ENCODE data around the gene EPHB1. TPM values are rescaled to one million over a fixed set of nuclear protein-coding genes. Genes with fewer than 3 reads are reported as not detected.

The EPHB1 gene
- 0.03 to 0.25 TPM (median 0.23 TPM) in 5 replicates for total RNA-seq (2022; extraction: Qiagen RNA extraction)

GRCh38 chr3:134794950-134795745, at the start of gene EPHB1:
Gene EPHB1 (plus strand): TSS chr3:134795260.

Other genes with a start within 250 kb of the EPHB1 start
- 0.07 to 0.14 TPM (median 0.08 TPM) in 4 of 5 replicates, not detected in the other for gene KY, start 144.2 kb upstream of the EPHB1 start, total RNA-seq (2022; extraction: Qiagen RNA extraction)

All from A549 treated with Mapracorat at 1 μM for 4 hours (cell line).